Vagina (tissue), 2 donors: ENCODE measurements around the gene FCGR3B.
"Not testable (repeated sequence)": the region's sequence is repeated elsewhere in the genome, so short reads cannot be mapped to it uniquely, and the experiment has no call there.

Source experiments
- CTCF ChIP-seq, 3 experiments: fragments of 450-650 bp in 2 of 3; fragments of 200-600 bp in 1 of 3; sonication (generic) in 1 of 3; IDR thresholded peaks; one replicate each; pipeline ENCODE4 v1.5.1; 2017 to 2019; ENCODE audit warnings: antibody characterized with exemption in 3 of 3, mild to moderate bottlenecking in 2 of 3, moderate library complexity in 2 of 3
- POLR2A ChIP-seq, 2 donors: fragments of 450-650 bp; IDR thresholded peaks; one replicate each; pipeline ENCODE4 v1.6.1; 2017; ENCODE audit warnings: antibody characterized with exemption in 2 of 2, mild to moderate bottlenecking in 2 of 2, moderate library complexity in 2 of 2

GRCh38 chr1:161620399-161620798, 10.6 kb downstream of the FCGR3B start:
- not testable (repeated sequence) for TF ChIP-seq POLR2A, CTCF (IDR thresholded peaks at IDR 0.05)
